ENCODE results near the gene OSBPL9. TPM values are rescaled to one million over a fixed set of nuclear protein-coding genes. Genes with fewer than 3 reads are reported as not detected.

OSBPL9 gene
- total RNA-seq, 1 experiment from 2014 or later, result 61.9 TPM

- Histone ChIP-seq H3K4me3 (ENCODE audit: low read depth, low read length) (no peak overlapping the region), H3K9me3 (no peaks in the 10 kb centered on the region), H3K27me3 (replicated peaks; ENCODE audit: control insufficient read depth, insufficient read depth, low read length) (no peaks in the 10 kb centered on the region), H3K4me1 (no peaks in the 10 kb centered on the region), H3K36me3 (ENCODE audit: control insufficient read depth, insufficient read depth, low read length) (no peaks in the 10 kb centered on the region)
- ChIA-PET CTCF (no interaction called here), POLR2A (no interaction called here)
- Mint-ChIP-seq H3K9me3 (ENCODE audit: unreplicated experiment) (no peaks in the 10 kb centered on the region), H3K36me3 (ENCODE audit: insufficient read depth, unreplicated experiment) (peaks cover 81% of the 10 kb centered on the region), H3K27ac (ENCODE audit: unreplicated experiment) (no peak overlapping the region), H3K27me3 (ENCODE audit: insufficient read depth, unreplicated experiment) (no peaks in the 10 kb centered on the region), H3K4me3 (ENCODE audit: unreplicated experiment) (no peak overlapping the region), H3K4me1 (ENCODE audit: low read depth, unreplicated experiment) (peaks cover 10% of the 10 kb centered on the region)
- DNase-seq, result no peak
- no peak for TF ChIP-seq CTCF (IDR thresholded peaks at IDR 0.05; ENCODE audit: insufficient read depth in 1 of 2, low read depth in 1 of 2, low read length in 1 of 2, severe bottlenecking in 1 of 2, unreplicated experiment in 1 of 2)
- intact Hi-C loops (cut with micrococcal nuclease; ENCODE audit: unreplicated experiment), result no loop called here
- BruUV-seq (replicated peaks), result no TSS peak
Measured at GRCh38 chr1:51788938-51789337, 172.0 kb downstream of the OSBPL9 start.

- no peaks in the 10 kb centered on the region for H3K27me3 ChIP-seq (replicated peaks; ENCODE audit: control insufficient read depth, insufficient read depth, low read length)
- no peak for TF ChIP-seq CTCF (IDR thresholded peaks at IDR 0.05; ENCODE audit: insufficient read depth in 1 of 2, low read depth in 1 of 2, low read length in 1 of 2, severe bottlenecking in 1 of 2, unreplicated experiment in 1 of 2)
- intact Hi-C loops (cut with micrococcal nuclease; ENCODE audit: unreplicated experiment), result no loop called here
- BruUV-seq (replicated peaks), result no TSS peak
- POLR2A ChIA-PET, result no interaction called here
- CTCF ChIA-PET, result no interaction called here
- no peaks in the 10 kb centered on the region for H3K9me3 Mint-ChIP-seq (ENCODE audit: unreplicated experiment)
- no peaks in the 10 kb centered on the region for H3K4me1 ChIP-seq
- no peaks in the 10 kb centered on the region for H3K27me3 Mint-ChIP-seq (ENCODE audit: insufficient read depth, unreplicated experiment)
- H3K4me1 Mint-ChIP-seq (ENCODE audit: low read depth, unreplicated experiment), result peaks cover 10% of the 10 kb centered on the region
- H3K9me3 ChIP-seq, result no peaks in the 10 kb centered on the region
- no peak overlapping the region for H3K4me3 ChIP-seq (ENCODE audit: low read depth, low read length)
- no peak overlapping the region for H3K27ac Mint-ChIP-seq (ENCODE audit: unreplicated experiment)
- H3K36me3 Mint-ChIP-seq (ENCODE audit: insufficient read depth, unreplicated experiment), result peaks cover 82% of the 10 kb centered on the region
- no peak overlapping the region for H3K4me3 Mint-ChIP-seq (ENCODE audit: unreplicated experiment)
- DNase-seq, result no peak
- H3K36me3 ChIP-seq (ENCODE audit: control insufficient read depth, insufficient read depth, low read length), result no peaks in the 10 kb centered on the region
Measured at GRCh38 chr1:51789342-51789741, 172.4 kb downstream of the OSBPL9 start.

GRCh38 chr1:51790385-51790784 is 173.5 kb downstream of the OSBPL9 start:
- Mint-ChIP-seq H3K4me3 (ENCODE audit: unreplicated experiment) (no peak overlapping the region), H3K9me3 (ENCODE audit: unreplicated experiment) (no peaks in the 10 kb centered on the region), H3K36me3 (ENCODE audit: insufficient read depth, unreplicated experiment) (peaks cover 82% of the 10 kb centered on the region), H3K27ac (ENCODE audit: unreplicated experiment) (no peak overlapping the region), H3K4me1 (ENCODE audit: low read depth, unreplicated experiment) (peaks cover 3% of the 10 kb centered on the region), H3K27me3 (ENCODE audit: insufficient read depth, unreplicated experiment) (no peaks in the 10 kb centered on the region)
- Histone ChIP-seq H3K4me1 (no peaks in the 10 kb centered on the region), H3K27me3 (replicated peaks; ENCODE audit: control insufficient read depth, insufficient read depth, low read length) (no peaks in the 10 kb centered on the region), H3K4me3 (ENCODE audit: low read depth, low read length) (no peak overlapping the region), H3K9me3 (no peaks in the 10 kb centered on the region), H3K36me3 (ENCODE audit: control insufficient read depth, insufficient read depth, low read length) (no peaks in the 10 kb centered on the region)
- no peak for TF ChIP-seq CTCF (IDR thresholded peaks at IDR 0.05; ENCODE audit: insufficient read depth in 1 of 2, low read depth in 1 of 2, low read length in 1 of 2, severe bottlenecking in 1 of 2, unreplicated experiment in 1 of 2)
- CTCF ChIA-PET, result no interaction called here
- no TSS peak for BruUV-seq (replicated peaks)
- intact Hi-C loops (cut with micrococcal nuclease; ENCODE audit: unreplicated experiment), result no loop called here
- POLR2A ChIA-PET, result no interaction called here
- no peak for DNase-seq
